OCI-LY3 (cell line): Measurements from ENCODE around the gene PNPLA2.

Experiments used
- H2AFZ ChIP-seq: fragments of 200-600, 300-600 bp; shearing (Covaris generic); 2 replicates; pipeline ENCODE4 v1.6.0; 2014; ENCODE audit warnings: antibody characterized with exemption, low read depth, low read length
- H3K27ac ChIP-seq: fragments of 200-600, 300-600 bp; sonication (generic); 2 replicates; pipeline ENCODE4 v1.5.1; 2014; ENCODE audit warnings: mild to moderate bottlenecking, low read length, moderate library complexity, mixed read lengths
- H3K27me3 ChIP-seq: fragments of 200-600, 300-600 bp; sonication (generic); 2 replicates; pipeline ENCODE4 v1.6.1; 2014; ENCODE audit warnings: low read depth, low read length, mixed read lengths
- H3K36me3 ChIP-seq: fragments of 200-600, 300-600 bp; sonication (generic); replicated peaks from 2 replicates; pipeline ENCODE3; 2014; ENCODE audit warnings: low read depth, low read length, mixed read lengths
- H3K4me1 ChIP-seq: fragments of 300-600, 200-600 bp; sonication (generic); 2 replicates; pipeline ENCODE4 v1.6.1; 2014; ENCODE audit warnings: low read length, mixed read lengths
- H3K4me2 ChIP-seq: fragments of 200-600, 300-600 bp; sonication (generic); 2 replicates; pipeline ENCODE4 v1.6.1; 2014; ENCODE audit warnings: low read length, mixed read lengths
- H3K4me3 ChIP-seq: fragments of 300-600, 200-600 bp; sonication (generic); 2 replicates; pipeline ENCODE4 v1.5.1; 2014; ENCODE audit warnings: antibody characterized with exemption, mild to moderate bottlenecking, low read length, moderate library complexity
- H3K79me2 ChIP-seq: fragments of 300-600, 200-600 bp; shearing (Covaris generic); 2 replicates; pipeline ENCODE4 v1.6.1; 2014; ENCODE audit warnings: mild to moderate bottlenecking, low read length, mixed read lengths
- H3K9ac ChIP-seq: fragments of 300-600, 200-600 bp; shearing (Covaris generic); 2 replicates; pipeline ENCODE4 v1.6.0; 2014; ENCODE audit warnings: mild to moderate bottlenecking, low read length, moderate library complexity
- H3K9me3 ChIP-seq: fragments of 200-600, 300-600 bp; shearing (Covaris generic); 2 replicates; pipeline ENCODE4 v1.6.1; 2014; ENCODE audit warnings: low read length, mixed read lengths; ENCODE audit not compliant: insufficient read depth
- H4K20me1 ChIP-seq: fragments of 200-600, 300-600 bp; sonication (generic); 2 replicates; pipeline ENCODE4 v1.6.1; 2016; ENCODE audit warnings: low read length, mixed read lengths; ENCODE audit not compliant: insufficient read depth
- EZH2phosphoT487 ChIP-seq: fragments of 200-600 bp; shearing (Covaris generic); IDR thresholded peaks from 2 replicates; pipeline ENCODE4 v1.6.1; 2018; ENCODE audit warnings: antibody characterized with exemption, mixed run types, low read depth
- TF ChIP-seq, protein P1 (sequence below): fragments of 200-600, 300-600 bp; sonication (generic); IDR thresholded peaks from 2 replicates; pipeline ENCODE4 v1.5.1; 2014; ENCODE audit warnings: antibody characterized with exemption, low read length, low read depth

The PNPLA2 gene

GRCh38 chr11:862696-863022 lies 43.9 kb downstream of the PNPLA2 start:
- H4K20me1 ChIP-seq = no peaks in the 10 kb centered on the region
- no peaks in the 10 kb centered on the region for H3K36me3 ChIP-seq
- no peaks in the 10 kb centered on the region for H3K9me3 ChIP-seq
- no peak overlapping the region for H3K4me3 ChIP-seq
- TF ChIP-seq EZH2phosphoT487 = no peak
- TF ChIP-seq, protein P1, sequence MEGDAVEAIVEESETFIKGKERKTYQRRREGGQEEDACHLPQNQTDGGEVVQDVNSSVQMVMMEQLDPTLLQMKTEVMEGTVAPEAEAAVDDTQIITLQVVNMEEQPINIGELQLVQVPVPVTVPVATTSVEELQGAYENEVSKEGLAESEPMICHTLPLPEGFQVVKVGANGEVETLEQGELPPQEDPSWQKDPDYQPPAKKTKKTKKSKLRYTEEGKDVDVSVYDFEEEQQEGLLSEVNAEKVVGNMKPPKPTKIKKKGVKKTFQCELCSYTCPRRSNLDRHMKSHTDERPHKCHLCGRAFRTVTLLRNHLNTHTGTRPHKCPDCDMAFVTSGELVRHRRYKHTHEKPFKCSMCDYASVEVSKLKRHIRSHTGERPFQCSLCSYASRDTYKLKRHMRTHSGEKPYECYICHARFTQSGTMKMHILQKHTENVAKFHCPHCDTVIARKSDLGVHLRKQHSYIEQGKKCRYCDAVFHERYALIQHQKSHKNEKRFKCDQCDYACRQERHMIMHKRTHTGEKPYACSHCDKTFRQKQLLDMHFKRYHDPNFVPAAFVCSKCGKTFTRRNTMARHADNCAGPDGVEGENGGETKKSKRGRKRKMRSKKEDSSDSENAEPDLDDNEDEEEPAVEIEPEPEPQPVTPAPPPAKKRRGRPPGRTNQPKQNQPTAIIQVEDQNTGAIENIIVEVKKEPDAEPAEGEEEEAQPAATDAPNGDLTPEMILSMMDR = no peak
- no peak overlapping the region for H3K27ac ChIP-seq
- no peak overlapping the region for H3K9ac ChIP-seq
- no peaks in the 10 kb centered on the region for H3K27me3 ChIP-seq
- H3K79me2 ChIP-seq = no peaks in the 10 kb centered on the region
- no peak overlapping the region for H2AFZ ChIP-seq
- H3K4me2 ChIP-seq = no peak overlapping the region
- no peaks in the 10 kb centered on the region for H3K4me1 ChIP-seq

- Histone ChIP-seq H3K27me3 (no peaks in the 10 kb centered on the region), H3K4me3 (no peak overlapping the region), H3K9me3 (no peaks in the 10 kb centered on the region), H3K27ac (no peak overlapping the region), H2AFZ (no peak overlapping the region), H4K20me1 (no peaks in the 10 kb centered on the region), H3K79me2 (no peaks in the 10 kb centered on the region), H3K9ac (no peak overlapping the region), H3K4me1 (no peaks in the 10 kb centered on the region), H3K4me2 (no peak overlapping the region), H3K36me3 (no peaks in the 10 kb centered on the region)
- TF ChIP-seq, protein P1 = no peak
- TF ChIP-seq EZH2phosphoT487 = no peak
Measured at GRCh38 chr11:863023-863909, 44.6 kb downstream of the PNPLA2 start.

DNA sequence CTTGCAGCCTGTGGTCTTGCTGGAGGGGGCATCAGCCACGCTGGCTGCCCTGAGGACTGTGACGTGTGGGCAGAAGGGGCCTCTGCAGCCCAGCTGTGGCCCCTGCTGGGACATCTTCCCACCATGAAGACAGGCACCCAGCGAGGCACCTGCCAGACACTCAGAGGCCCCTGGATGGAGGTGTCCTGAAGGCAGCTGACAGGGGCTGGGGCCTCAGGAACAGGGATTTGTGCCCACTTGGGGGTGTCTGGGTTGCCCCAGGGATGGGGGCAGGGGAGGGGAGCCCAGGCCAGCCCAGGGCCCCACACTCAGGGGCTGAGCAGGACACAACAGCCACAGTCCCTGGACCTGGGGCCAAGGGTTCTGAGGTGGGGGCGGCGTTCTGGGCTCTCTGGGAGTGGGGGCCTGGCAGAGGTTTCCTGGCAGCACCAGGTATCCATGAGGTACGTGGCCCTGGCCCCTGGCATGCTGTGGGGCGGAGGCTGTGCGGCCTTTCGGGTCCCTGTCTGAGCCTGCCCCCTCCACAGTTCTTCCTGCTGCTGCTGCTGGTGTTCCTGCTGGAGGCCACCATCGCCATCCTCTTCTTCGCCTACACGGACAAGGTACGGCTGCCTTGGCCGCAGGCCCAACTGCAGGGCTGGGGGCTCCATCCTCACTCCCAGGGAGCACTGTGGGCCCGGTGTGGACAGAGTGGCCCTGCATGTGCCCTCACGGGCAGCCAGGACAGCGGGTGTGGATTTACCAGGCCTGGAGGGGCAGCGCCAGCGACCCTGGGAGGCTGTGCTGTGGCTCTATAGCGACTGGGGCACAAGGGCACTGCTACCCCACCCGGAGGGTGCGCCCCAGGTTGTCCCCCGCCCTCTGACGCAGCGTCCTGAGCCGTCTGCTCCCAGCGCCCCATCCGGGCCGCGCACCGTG lies 45.5 kb downstream of the PNPLA2 start:
- Histone ChIP-seq H3K27me3 (no peaks in the 10 kb centered on the region), H4K20me1 (no peaks in the 10 kb centered on the region), H2AFZ (no peak overlapping the region), H3K9ac (no peak overlapping the region), H3K79me2 (no peaks in the 10 kb centered on the region), H3K9me3 (no peaks in the 10 kb centered on the region), H3K36me3 (no peaks in the 10 kb centered on the region), H3K4me2 (no peak overlapping the region), H3K4me1 (no peaks in the 10 kb centered on the region), H3K4me3 (no peak overlapping the region), H3K27ac (no peak overlapping the region)
- TF ChIP-seq EZH2phosphoT487 = no peak
- TF ChIP-seq, protein P1 = no peak

DNA sequence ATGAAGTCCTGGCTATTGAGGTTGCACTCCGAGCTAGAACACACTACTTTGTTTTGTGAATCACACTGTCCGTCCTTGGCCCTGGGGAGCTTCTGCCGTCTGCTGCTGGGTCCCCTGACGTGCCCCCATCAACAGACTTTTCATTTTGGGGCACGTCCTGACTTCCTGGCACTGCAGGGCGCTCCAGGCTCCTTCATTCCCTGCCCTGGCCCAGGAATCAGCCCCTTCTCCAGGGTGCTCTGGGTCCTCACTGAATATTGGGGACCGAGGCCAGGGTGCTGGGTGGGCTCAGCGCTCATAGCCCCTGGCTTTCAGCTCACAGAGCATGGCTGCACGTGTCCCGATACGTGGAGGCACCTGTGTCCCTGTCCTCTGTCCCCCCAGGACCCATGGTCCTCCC lies 46.2 kb downstream of the PNPLA2 start:
- H3K4me1 ChIP-seq = no peaks in the 10 kb centered on the region
- no peak overlapping the region for H3K9ac ChIP-seq
- no peaks in the 10 kb centered on the region for H3K79me2 ChIP-seq
- no peaks in the 10 kb centered on the region for H4K20me1 ChIP-seq
- no peaks in the 10 kb centered on the region for H3K9me3 ChIP-seq
- TF ChIP-seq EZH2phosphoT487 = no peak
- TF ChIP-seq, protein P1 = no peak
- H2AFZ ChIP-seq = no peak overlapping the region
- no peak overlapping the region for H3K27ac ChIP-seq
- H3K27me3 ChIP-seq = no peaks in the 10 kb centered on the region
- no peak overlapping the region for H3K4me2 ChIP-seq
- H3K4me3 ChIP-seq = no peak overlapping the region
- H3K36me3 ChIP-seq = no peaks in the 10 kb centered on the region
